ENCODE measurements around the gene CACNA1H.
"Not testable (repeated sequence)": the region's sequence is repeated elsewhere in the genome, so short reads cannot be mapped to it uniquely, and the experiment has no call there.

The CACNA1H gene

GRCh38 chr16:1243907-1244850 is 91.3 kb downstream of the CACNA1H start:
- not testable (repeated sequence) for FAIRE-seq; DNase-seq (ENCODE audit: insufficient read length, low spot score)

GRCh38 chr16:1244881-1245280 is 92.0 kb downstream of the CACNA1H start:
- no peak for FAIRE-seq
- no peak for TF ChIP-seq CTCF (IDR thresholded peaks at IDR 0.05; ENCODE audit: insufficient read depth, missing control alignments)
- no peak for DNase-seq (ENCODE audit: insufficient read length, low spot score)

GRCh38 chr16:1245452-1246020 is 92.6 kb downstream of the CACNA1H start:
- no peak for TF ChIP-seq CTCF (IDR thresholded peaks at IDR 0.05; ENCODE audit: insufficient read depth, missing control alignments)
- DNase-seq (ENCODE audit: insufficient read length, low spot score) (no peak), FAIRE-seq (no peak)

- FAIRE-seq; DNase-seq (ENCODE audit: insufficient read length, low spot score): not testable (repeated sequence)
These were observed 95.1 kb downstream of the CACNA1H start for GRCh38 chr16:1247903-1248537.

GRCh38 chr16:1249031-1249755 is 96.3 kb downstream of the CACNA1H start:
- FAIRE-seq; DNase-seq (ENCODE audit: insufficient read length, low spot score): not testable (repeated sequence)

GRCh38 chr16:1253701-1254364 is 100.9 kb downstream of the CACNA1H start:
- DNase-seq (ENCODE audit: insufficient read length, low spot score); FAIRE-seq: not testable (repeated sequence)

- not testable (repeated sequence) for DNase-seq (ENCODE audit: insufficient read length, low spot score); FAIRE-seq
These were observed 101.9 kb downstream of the CACNA1H start for GRCh38 chr16:1254821-1255220.

GRCh38 chr16:1255276-1256122 is 102.6 kb downstream of the CACNA1H start, which contains the start of gene TPSD1:
TPSD1 (plus strand) TSS chr16:1256069; CDS start chr16:1256281, 212 bp downstream.
- FAIRE-seq; DNase-seq (ENCODE audit: insufficient read length, low spot score): not testable (repeated sequence)

- not testable (repeated sequence) for FAIRE-seq
These were observed 103.5 kb downstream of the CACNA1H start for GRCh38 chr16:1256296-1256873.

GRCh38 chr16:1256874-1257322 is 104.0 kb downstream of the CACNA1H start:
- TF ChIP-seq CTCF (IDR thresholded peaks at IDR 0.05; ENCODE audit: insufficient read depth, missing control alignments), result no peak

More at GRCh38 chr16:1256296-1256873, 103.5 kb downstream of the CACNA1H start:
- DNase-seq (ENCODE audit: insufficient read length, low spot score), result not testable (repeated sequence)

More at GRCh38 chr16:1256874-1257322, 104.0 kb downstream of the CACNA1H start:
- no peak for FAIRE-seq
- no peak for DNase-seq (ENCODE audit: insufficient read length, low spot score)

Measured in D721Med (cell line).